GM23338 (cell line): Measurements from ENCODE around the gene TMPRSS3. TPM values are rescaled to one million over a fixed set of nuclear protein-coding genes. Genes with fewer than 3 reads are reported as not detected.

Experiments used
- ATAC-seq: fragments of 200-7000 bp; cut with Tn5 transposase; 3 replicates; pipeline ENCODE4 v1.9.1; 2020
- DNase-seq: peaks from one replicate; pipeline ENCODE4 v3.0.0-alpha.2; 2015; ENCODE audit warnings: low spot score
- H2AFZ ChIP-seq: fragments of 200-600 bp; sonication (generic); 2 replicates; pipeline ENCODE4 v1.8.0; 2016; ENCODE audit warnings: antibody characterized with exemption, mild to moderate bottlenecking, moderate library complexity
- H3F3A ChIP-seq: fragments of 200-600 bp; sonication (generic); replicated peaks from 2 replicates; pipeline ENCODE4 v1.8.0; 2017; ENCODE audit warnings: antibody characterized with exemption, mixed run types, low read depth
- H3K27ac ChIP-seq: fragments of 200-600 bp; sonication (generic); 2 replicates; pipeline ENCODE4 v1.6.1; 2016; ENCODE audit warnings: low read depth
- H3K27me3 ChIP-seq: fragments of 200-600 bp; sonication (generic); 2 replicates; pipeline ENCODE4 v1.8.0; 2016; ENCODE audit warnings: mild to moderate bottlenecking, mixed run types, moderate library complexity; ENCODE audit not compliant: insufficient read depth
- H3K36me3 ChIP-seq: fragments of 200-600 bp; sonication (generic); 2 replicates; pipeline ENCODE4 v1.8.0; 2016; ENCODE audit warnings: mild to moderate bottlenecking; ENCODE audit not compliant: insufficient read depth
- H3K4me1 ChIP-seq: fragments of 200-600 bp; sonication (generic); 2 replicates; pipeline ENCODE4 v1.8.0; 2016; ENCODE audit warnings: mild to moderate bottlenecking, moderate library complexity; ENCODE audit not compliant: insufficient read depth
- H3K4me2 ChIP-seq: fragments of 200-600 bp; sonication (generic); 2 replicates; pipeline ENCODE4 v1.7.1; 2017; ENCODE audit warnings: mixed run types
- H3K4me3 ChIP-seq: fragments of 200-600 bp; sonication (generic); 2 replicates; pipeline ENCODE4 v1.6.1; 2016; ENCODE audit warnings: mixed run types
- H3K79me2 ChIP-seq: fragments of 200-600 bp; sonication (generic); replicated peaks from 2 replicates; pipeline ENCODE4 v1.8.0; 2017; ENCODE audit warnings: mild to moderate bottlenecking; ENCODE audit not compliant: insufficient read depth
- H3K9me2 ChIP-seq: fragments of 200-600 bp; sonication (generic); 2 replicates; pipeline ENCODE4 v1.8.0; 2017; ENCODE audit not compliant: insufficient read depth
- H4K20me1 ChIP-seq: fragments of 200-600 bp; sonication (generic); replicated peaks from 2 replicates; pipeline ENCODE4 v1.8.0; 2017; ENCODE audit warnings: mild to moderate bottlenecking; ENCODE audit not compliant: insufficient read depth
- H3K27ac Mint-ChIP-seq: 2 replicates; pipeline ENCODE4 v1.8.0; 2020; ENCODE audit warnings: inconsistent platforms, mild to moderate bottlenecking, moderate library complexity, mixed read lengths
- H3K27me3 Mint-ChIP-seq: 3 replicates; pipeline ENCODE4 v1.8.0; 2022; ENCODE audit warnings: low read depth, mild to moderate bottlenecking, moderate library complexity, mixed read lengths, inconsistent platforms; ENCODE audit not compliant: insufficient read depth, poor library complexity
- H3K36me3 Mint-ChIP-seq: 3 replicates; pipeline ENCODE4 v1.8.0; 2021; ENCODE audit warnings: low read depth, mild to moderate bottlenecking, inconsistent platforms, moderate library complexity, mixed read lengths
- H3K4me1 Mint-ChIP-seq: 3 replicates; pipeline ENCODE4 v1.8.0; 2020; ENCODE audit warnings: mild to moderate bottlenecking, inconsistent platforms, mixed read lengths
- H3K4me3 Mint-ChIP-seq: 3 replicates; pipeline ENCODE4 v1.8.0; 2021; ENCODE audit warnings: moderate library complexity, mild to moderate bottlenecking, inconsistent platforms, mixed read lengths
- H3K9me3 Mint-ChIP-seq: 3 replicates; pipeline ENCODE4 v1.8.0; 2020; ENCODE audit warnings: moderate library complexity, mild to moderate bottlenecking, inconsistent platforms, mixed read lengths
- CREB1 ChIP-seq: fragments of 250-450 bp; sonication (Bioruptor Pico); IDR thresholded peaks from 2 replicates; pipeline ENCODE4 v1.5.0; 2020; ENCODE audit warnings: low read depth, mild to moderate bottlenecking, moderate library complexity
- EZH2phosphoT487 ChIP-seq: fragments of 200-600 bp; sonication (generic); IDR thresholded peaks from one replicate; pipeline ENCODE4 v1.8.1; 2018; ENCODE audit warnings: antibody characterized with exemption; ENCODE audit not compliant: unreplicated experiment
- POLR2AphosphoS5 ChIP-seq: IDR thresholded peaks from 2 replicates; pipeline ENCODE4 v1.6.1; 2016; ENCODE audit warnings: antibody characterized with exemption, low read depth
- STAT1 ChIP-seq: IDR thresholded peaks from one replicate; pipeline ENCODE4 v1.6.1; 2016; ENCODE audit warnings: antibody characterized with exemption; ENCODE audit not compliant: unreplicated experiment
- ZNF331 ChIP-seq: fragments of 250-450 bp; sonication (Bioruptor Pico); IDR thresholded peaks from 2 replicates; pipeline ENCODE4 v1.5.0; 2020; ENCODE audit warnings: low read depth, mild to moderate bottlenecking, moderate library complexity
- polyA plus RNA-seq: library from polyadenylated mRNA; unstranded; fragments of >200 nt; fragmentation: Nextera tagmentation; extraction: Ambion mirVana; gene quantifications from 2 replicates; pipeline ENCODE4 v1.2.1, GENCODE V29; 2016
- total RNA-seq: library from RNA; depleted of rRNA; stranded (reverse); fragments of >200 nt; shearing (Covaris generic); gene quantifications from 2 replicates; pipeline ENCODE4 v1.2.3, GENCODE V29; 2014
- TF ChIP-seq, protein P1 (sequence below): IDR thresholded peaks from 2 replicates; pipeline ENCODE4 v1.6.1; 2016; ENCODE audit warnings: antibody characterized with exemption
- TF ChIP-seq, protein P2 (sequence below), 2 experiments: fragments of 200-600 bp in 1 of 2; sonication (generic) in 1 of 2; conservative IDR thresholded peaks; 2 replicates each; pipeline versions ENCODE4 v1.5.1 to v1.6.1; 2016 to 2017; ENCODE audit warnings: antibody characterized with exemption in 2 of 2, low read depth in 2 of 2, mild to moderate bottlenecking in 2 of 2, moderate library complexity in 1 of 2
- TF ChIP-seq, protein P3 (sequence below): fragments of 250-450 bp; sonication (Bioruptor Pico); IDR thresholded peaks from 2 replicates; pipeline ENCODE4 v1.5.0; 2020; ENCODE audit warnings: mild to moderate bottlenecking, moderate library complexity

Gene TMPRSS3
- total and polyA plus RNA-seq, 2 experiments from 2014 or later, result 0.17 TPM; not detected in 1

DNA sequence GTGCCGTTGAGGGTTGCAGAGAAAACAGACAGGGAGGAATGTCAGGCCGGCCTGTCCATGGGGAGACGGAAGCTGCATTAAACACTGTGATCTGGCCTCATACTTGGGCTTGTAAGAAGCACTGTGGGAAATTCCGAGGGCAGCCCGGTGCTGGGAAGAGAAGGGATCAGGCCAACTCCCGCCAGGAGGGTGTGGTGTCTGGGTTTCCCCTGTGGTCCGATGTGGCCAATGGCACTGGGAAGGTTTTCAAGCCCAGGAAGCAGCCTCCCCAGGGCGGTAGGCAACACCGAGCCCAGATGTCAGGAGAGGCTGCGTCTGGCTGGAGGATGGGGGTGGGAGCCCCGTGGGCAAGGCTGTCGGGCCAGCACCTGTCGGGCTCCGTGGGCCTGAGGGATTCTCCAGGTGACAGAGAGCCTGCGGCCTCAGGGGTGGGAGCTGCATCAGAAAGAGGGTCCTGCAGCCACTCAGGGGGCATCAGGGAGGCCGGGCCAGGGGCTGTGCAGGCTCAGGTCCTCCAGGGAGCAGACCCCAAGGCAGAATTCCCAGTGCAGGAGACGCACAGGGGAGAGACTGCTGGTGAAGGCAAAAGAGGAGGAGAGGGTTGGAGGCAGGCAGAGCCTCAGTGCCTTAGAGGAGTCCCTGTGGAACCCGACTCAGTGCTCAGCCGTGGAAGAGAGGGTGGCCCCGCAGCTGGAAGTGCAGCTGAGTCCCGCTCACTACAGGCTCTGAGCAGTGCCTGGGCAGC is 16.2 kb upstream of the TMPRSS3 start (continued):
- TF ChIP-seq CREB1 (CRISPR knock-in tag) (no peak), POLR2AphosphoS5 (no peak), ZNF331 (CRISPR knock-in tag) (no peak)
- TF ChIP-seq, protein P1, sequence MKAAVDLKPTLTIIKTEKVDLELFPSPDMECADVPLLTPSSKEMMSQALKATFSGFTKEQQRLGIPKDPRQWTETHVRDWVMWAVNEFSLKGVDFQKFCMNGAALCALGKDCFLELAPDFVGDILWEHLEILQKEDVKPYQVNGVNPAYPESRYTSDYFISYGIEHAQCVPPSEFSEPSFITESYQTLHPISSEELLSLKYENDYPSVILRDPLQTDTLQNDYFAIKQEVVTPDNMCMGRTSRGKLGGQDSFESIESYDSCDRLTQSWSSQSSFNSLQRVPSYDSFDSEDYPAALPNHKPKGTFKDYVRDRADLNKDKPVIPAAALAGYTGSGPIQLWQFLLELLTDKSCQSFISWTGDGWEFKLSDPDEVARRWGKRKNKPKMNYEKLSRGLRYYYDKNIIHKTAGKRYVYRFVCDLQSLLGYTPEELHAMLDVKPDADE, result no peak

DNA sequence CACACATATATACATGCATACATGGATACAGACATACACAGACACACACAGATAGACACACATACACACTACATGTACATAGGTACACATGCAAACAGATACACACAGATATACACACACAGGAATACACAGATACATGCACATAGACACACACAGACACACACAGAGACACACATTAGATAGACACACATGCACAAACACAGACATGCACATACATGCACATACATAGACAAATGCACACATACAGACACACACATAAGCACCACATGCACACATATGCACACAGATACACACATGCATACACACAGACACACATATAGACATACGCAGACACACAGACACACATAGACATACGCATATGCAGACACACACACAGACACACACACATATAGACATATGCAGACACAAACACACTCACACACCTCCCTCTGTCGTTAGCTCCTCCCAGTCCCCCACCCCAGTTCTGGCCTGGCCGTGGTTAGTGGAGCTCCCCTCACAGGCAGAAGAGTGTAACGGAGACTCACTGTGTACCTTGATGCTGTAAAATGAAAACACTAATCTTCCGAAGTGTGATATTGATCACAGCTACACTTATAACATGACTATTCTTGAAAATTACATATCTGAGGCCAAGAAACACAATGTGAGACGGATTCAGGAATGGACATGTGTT is 15.5 kb upstream of the TMPRSS3 start:
- Histone ChIP-seq H3K9me2 (no peaks in the 10 kb centered on the region), H3K4me3 (no peak overlapping the region), H3K4me1 (no peaks in the 10 kb centered on the region), H2AFZ (no peak overlapping the region), H3K4me2 (no peak overlapping the region), H3K27ac (no peak overlapping the region), H4K20me1 (no peaks in the 10 kb centered on the region), H3F3A (no peaks in the 10 kb centered on the region), H3K36me3 (no peaks in the 10 kb centered on the region), H3K27me3 (no peaks in the 10 kb centered on the region), H3K79me2 (no peaks in the 10 kb centered on the region)
- TF ChIP-seq POLR2AphosphoS5, result no peak
- TF ChIP-seq, protein P2, sequence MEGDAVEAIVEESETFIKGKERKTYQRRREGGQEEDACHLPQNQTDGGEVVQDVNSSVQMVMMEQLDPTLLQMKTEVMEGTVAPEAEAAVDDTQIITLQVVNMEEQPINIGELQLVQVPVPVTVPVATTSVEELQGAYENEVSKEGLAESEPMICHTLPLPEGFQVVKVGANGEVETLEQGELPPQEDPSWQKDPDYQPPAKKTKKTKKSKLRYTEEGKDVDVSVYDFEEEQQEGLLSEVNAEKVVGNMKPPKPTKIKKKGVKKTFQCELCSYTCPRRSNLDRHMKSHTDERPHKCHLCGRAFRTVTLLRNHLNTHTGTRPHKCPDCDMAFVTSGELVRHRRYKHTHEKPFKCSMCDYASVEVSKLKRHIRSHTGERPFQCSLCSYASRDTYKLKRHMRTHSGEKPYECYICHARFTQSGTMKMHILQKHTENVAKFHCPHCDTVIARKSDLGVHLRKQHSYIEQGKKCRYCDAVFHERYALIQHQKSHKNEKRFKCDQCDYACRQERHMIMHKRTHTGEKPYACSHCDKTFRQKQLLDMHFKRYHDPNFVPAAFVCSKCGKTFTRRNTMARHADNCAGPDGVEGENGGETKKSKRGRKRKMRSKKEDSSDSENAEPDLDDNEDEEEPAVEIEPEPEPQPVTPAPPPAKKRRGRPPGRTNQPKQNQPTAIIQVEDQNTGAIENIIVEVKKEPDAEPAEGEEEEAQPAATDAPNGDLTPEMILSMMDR (conservative IDR thresholded peaks at IDR 0.05; ENCODE audit: low read depth in 2 of 2), result peak; percentile 25 to 56; a peak in 3 of 4 replicates
- peaks cover 11% of the 10 kb centered on the region for H3K4me1 Mint-ChIP-seq
- H3K4me3 Mint-ChIP-seq, result no peak overlapping the region
- peak; percentile 56 for DNase-seq
- H3K36me3 Mint-ChIP-seq, result no peaks in the 10 kb centered on the region
- no peak overlapping the region for H3K27ac Mint-ChIP-seq
- peaks cover 2% of the 10 kb centered on the region for H3K27me3 Mint-ChIP-seq
- ATAC-seq, result peak; percentile 81
- no peaks in the 10 kb centered on the region for H3K9me3 Mint-ChIP-seq

DNA sequence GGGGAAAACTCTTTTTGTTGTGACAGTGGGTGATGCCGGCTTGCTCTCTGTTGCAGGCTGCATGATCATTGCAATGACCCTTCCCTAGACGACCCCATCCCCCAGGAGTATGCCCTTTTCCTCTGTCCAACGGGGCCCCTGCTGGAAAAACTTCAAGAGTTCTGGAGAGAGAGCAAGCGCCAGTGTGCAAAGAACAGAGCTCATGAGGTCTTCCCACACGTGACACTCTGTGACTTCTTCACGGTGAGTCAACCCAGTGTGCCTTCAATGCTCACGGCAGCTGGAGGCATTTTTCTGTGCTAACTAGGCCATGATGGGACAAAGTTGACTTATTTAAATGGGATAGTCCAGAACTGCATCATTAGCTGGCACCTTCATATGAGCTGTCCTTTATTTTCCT is 13.5 kb upstream of the TMPRSS3 start:
- Histone ChIP-seq H3K4me1 (no peaks in the 10 kb centered on the region), H3K9me2 (no peaks in the 10 kb centered on the region), H3K4me2 (no peak overlapping the region), H2AFZ (no peak overlapping the region), H3K79me2 (no peaks in the 10 kb centered on the region), H3F3A (no peaks in the 10 kb centered on the region), H3K4me3 (no peak overlapping the region), H3K27ac (no peak overlapping the region), H3K27me3 (no peaks in the 10 kb centered on the region), H3K36me3 (no peaks in the 10 kb centered on the region), H4K20me1 (no peaks in the 10 kb centered on the region)
- H3K4me3 Mint-ChIP-seq, result no peak overlapping the region
- H3K9me3 Mint-ChIP-seq, result no peaks in the 10 kb centered on the region
- peaks cover 1% of the 10 kb centered on the region for H3K27me3 Mint-ChIP-seq
- no peak for DNase-seq
- no peak for ATAC-seq
- H3K4me1 Mint-ChIP-seq, result peaks cover 5% of the 10 kb centered on the region; the same call in 2 of the 3 replicates
- H3K36me3 Mint-ChIP-seq, result no peaks in the 10 kb centered on the region
- no peak overlapping the region for H3K27ac Mint-ChIP-seq
- TF ChIP-seq EZH2phosphoT487, result no peak
- TF ChIP-seq STAT1, result no peak
- TF ChIP-seq, protein P3, sequence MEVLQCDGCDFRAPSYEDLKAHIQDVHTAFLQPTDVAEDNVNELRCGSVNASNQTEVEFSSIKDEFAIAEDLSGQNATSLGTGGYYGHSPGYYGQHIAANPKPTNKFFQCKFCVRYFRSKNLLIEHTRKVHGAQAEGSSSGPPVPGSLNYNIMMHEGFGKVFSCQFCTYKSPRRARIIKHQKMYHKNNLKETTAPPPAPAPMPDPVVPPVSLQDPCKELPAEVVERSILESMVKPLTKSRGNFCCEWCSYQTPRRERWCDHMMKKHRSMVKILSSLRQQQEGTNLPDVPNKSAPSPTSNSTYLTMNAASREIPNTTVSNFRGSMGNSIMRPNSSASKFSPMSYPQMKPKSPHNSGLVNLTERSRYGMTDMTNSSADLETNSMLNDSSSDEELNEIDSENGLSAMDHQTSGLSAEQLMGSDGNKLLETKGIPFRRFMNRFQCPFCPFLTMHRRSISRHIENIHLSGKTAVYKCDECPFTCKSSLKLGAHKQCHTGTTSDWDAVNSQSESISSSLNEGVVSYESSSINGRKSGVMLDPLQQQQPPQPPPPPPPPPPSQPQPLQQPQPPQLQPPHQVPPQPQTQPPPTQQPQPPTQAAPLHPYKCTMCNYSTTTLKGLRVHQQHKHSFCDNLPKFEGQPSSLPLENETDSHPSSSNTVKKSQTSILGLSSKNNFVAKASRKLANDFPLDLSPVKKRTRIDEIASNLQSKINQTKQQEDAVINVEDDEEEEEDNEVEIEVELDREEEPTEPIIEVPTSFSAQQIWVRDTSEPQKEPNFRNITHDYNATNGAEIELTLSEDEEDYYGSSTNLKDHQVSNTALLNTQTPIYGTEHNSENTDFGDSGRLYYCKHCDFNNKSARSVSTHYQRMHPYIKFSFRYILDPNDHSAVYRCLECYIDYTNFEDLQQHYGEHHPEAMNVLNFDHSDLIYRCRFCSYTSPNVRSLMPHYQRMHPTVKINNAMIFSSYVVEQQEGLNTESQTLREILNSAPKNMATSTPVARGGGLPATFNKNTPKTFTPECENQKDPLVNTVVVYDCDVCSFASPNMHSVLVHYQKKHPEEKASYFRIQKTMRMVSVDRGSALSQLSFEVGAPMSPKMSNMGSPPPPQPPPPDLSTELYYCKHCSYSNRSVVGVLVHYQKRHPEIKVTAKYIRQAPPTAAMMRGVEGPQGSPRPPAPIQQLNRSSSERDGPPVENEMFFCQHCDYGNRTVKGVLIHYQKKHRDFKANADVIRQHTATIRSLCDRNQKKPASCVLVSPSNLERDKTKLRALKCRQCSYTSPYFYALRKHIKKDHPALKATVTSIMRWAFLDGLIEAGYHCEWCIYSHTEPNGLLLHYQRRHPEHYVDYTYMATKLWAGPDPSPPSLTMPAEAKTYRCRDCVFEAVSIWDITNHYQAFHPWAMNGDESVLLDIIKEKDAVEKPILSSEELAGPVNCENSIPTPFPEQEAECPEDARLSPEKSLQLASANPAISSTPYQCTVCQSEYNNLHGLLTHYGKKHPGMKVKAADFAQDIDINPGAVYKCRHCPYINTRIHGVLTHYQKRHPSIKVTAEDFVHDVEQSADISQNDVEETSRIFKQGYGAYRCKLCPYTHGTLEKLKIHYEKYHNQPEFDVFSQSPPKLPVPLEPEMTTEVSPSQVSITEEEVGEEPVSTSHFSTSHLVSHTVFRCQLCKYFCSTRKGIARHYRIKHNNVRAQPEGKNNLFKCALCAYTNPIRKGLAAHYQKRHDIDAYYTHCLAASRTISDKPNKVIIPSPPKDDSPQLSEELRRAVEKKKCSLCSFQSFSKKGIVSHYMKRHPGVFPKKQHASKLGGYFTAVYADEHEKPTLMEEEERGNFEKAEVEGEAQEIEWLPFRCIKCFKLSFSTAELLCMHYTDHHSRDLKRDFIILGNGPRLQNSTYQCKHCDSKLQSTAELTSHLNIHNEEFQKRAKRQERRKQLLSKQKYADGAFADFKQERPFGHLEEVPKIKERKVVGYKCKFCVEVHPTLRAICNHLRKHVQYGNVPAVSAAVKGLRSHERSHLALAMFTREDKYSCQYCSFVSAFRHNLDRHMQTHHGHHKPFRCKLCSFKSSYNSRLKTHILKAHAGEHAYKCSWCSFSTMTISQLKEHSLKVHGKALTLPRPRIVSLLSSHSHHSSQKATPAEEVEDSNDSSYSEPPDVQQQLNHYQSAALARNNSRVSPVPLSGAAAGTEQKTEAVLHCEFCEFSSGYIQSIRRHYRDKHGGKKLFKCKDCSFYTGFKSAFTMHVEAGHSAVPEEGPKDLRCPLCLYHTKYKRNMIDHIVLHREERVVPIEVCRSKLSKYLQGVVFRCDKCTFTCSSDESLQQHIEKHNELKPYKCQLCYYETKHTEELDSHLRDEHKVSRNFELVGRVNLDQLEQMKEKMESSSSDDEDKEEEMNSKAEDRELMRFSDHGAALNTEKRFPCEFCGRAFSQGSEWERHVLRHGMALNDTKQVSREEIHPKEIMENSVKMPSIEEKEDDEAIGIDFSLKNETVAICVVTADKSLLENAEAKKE (CRISPR knock-in tag), result no peak
- TF ChIP-seq ZNF331 (CRISPR knock-in tag), result no peak
- TF ChIP-seq POLR2AphosphoS5, result no peak
